GM23338 (cell line): ENCODE data around the gene FAM217A. TPM values are rescaled to one million over a fixed set of nuclear protein-coding genes. Genes with fewer than 3 reads are reported as not detected.

Source experiments
- ATAC-seq: fragments of 200-7000 bp; cut with Tn5 transposase; 3 replicates; pipeline ENCODE4 v1.9.1; 2020
- DNase-seq: peaks from one replicate; pipeline ENCODE4 v3.0.0-alpha.2; 2015; ENCODE audit warnings: low spot score
- H2AFZ ChIP-seq: fragments of 200-600 bp; sonication (generic); 2 replicates; pipeline ENCODE4 v1.8.0; 2016; ENCODE audit warnings: antibody characterized with exemption, mild to moderate bottlenecking, moderate library complexity
- H3F3A ChIP-seq: fragments of 200-600 bp; sonication (generic); replicated peaks from 2 replicates; pipeline ENCODE4 v1.8.0; 2017; ENCODE audit warnings: antibody characterized with exemption, mixed run types, low read depth
- H3K27ac ChIP-seq: fragments of 200-600 bp; sonication (generic); 2 replicates; pipeline ENCODE4 v1.6.1; 2016; ENCODE audit warnings: low read depth
- H3K27me3 ChIP-seq: fragments of 200-600 bp; sonication (generic); 2 replicates; pipeline ENCODE4 v1.8.0; 2016; ENCODE audit warnings: mild to moderate bottlenecking, mixed run types, moderate library complexity; ENCODE audit not compliant: insufficient read depth
- H3K36me3 ChIP-seq: fragments of 200-600 bp; sonication (generic); 2 replicates; pipeline ENCODE4 v1.8.0; 2016; ENCODE audit warnings: mild to moderate bottlenecking; ENCODE audit not compliant: insufficient read depth
- H3K4me1 ChIP-seq: fragments of 200-600 bp; sonication (generic); 2 replicates; pipeline ENCODE4 v1.8.0; 2016; ENCODE audit warnings: mild to moderate bottlenecking, moderate library complexity; ENCODE audit not compliant: insufficient read depth
- H3K4me2 ChIP-seq: fragments of 200-600 bp; sonication (generic); 2 replicates; pipeline ENCODE4 v1.7.1; 2017; ENCODE audit warnings: mixed run types
- H3K4me3 ChIP-seq: fragments of 200-600 bp; sonication (generic); 2 replicates; pipeline ENCODE4 v1.6.1; 2016; ENCODE audit warnings: mixed run types
- H3K79me2 ChIP-seq: fragments of 200-600 bp; sonication (generic); replicated peaks from 2 replicates; pipeline ENCODE4 v1.8.0; 2017; ENCODE audit warnings: mild to moderate bottlenecking; ENCODE audit not compliant: insufficient read depth
- H3K9me2 ChIP-seq: fragments of 200-600 bp; sonication (generic); 2 replicates; pipeline ENCODE4 v1.8.0; 2017; ENCODE audit not compliant: insufficient read depth
- H4K20me1 ChIP-seq: fragments of 200-600 bp; sonication (generic); replicated peaks from 2 replicates; pipeline ENCODE4 v1.8.0; 2017; ENCODE audit warnings: mild to moderate bottlenecking; ENCODE audit not compliant: insufficient read depth
- H3K27ac Mint-ChIP-seq: 2 replicates; pipeline ENCODE4 v1.8.0; 2020; ENCODE audit warnings: inconsistent platforms, mild to moderate bottlenecking, moderate library complexity, mixed read lengths
- H3K27me3 Mint-ChIP-seq: 3 replicates; pipeline ENCODE4 v1.8.0; 2022; ENCODE audit warnings: low read depth, mild to moderate bottlenecking, moderate library complexity, mixed read lengths, inconsistent platforms; ENCODE audit not compliant: insufficient read depth, poor library complexity
- H3K36me3 Mint-ChIP-seq: 3 replicates; pipeline ENCODE4 v1.8.0; 2021; ENCODE audit warnings: low read depth, mild to moderate bottlenecking, inconsistent platforms, moderate library complexity, mixed read lengths
- H3K4me1 Mint-ChIP-seq: 3 replicates; pipeline ENCODE4 v1.8.0; 2020; ENCODE audit warnings: mild to moderate bottlenecking, inconsistent platforms, mixed read lengths
- H3K4me3 Mint-ChIP-seq: 3 replicates; pipeline ENCODE4 v1.8.0; 2021; ENCODE audit warnings: moderate library complexity, mild to moderate bottlenecking, inconsistent platforms, mixed read lengths
- H3K9me3 Mint-ChIP-seq: 3 replicates; pipeline ENCODE4 v1.8.0; 2020; ENCODE audit warnings: moderate library complexity, mild to moderate bottlenecking, inconsistent platforms, mixed read lengths
- CREB1 ChIP-seq: fragments of 250-450 bp; sonication (Bioruptor Pico); IDR thresholded peaks from 2 replicates; pipeline ENCODE4 v1.5.0; 2020; ENCODE audit warnings: low read depth, mild to moderate bottlenecking, moderate library complexity
- EZH2 ChIP-seq: fragments of 200-600 bp; sonication (generic); IDR thresholded peaks from one replicate; pipeline ENCODE4 v1.8.0; 2017; ENCODE audit warnings: antibody characterized with exemption, mild to moderate bottlenecking, low read depth; ENCODE audit not compliant: unreplicated experiment
- EZH2phosphoT487 ChIP-seq: fragments of 200-600 bp; sonication (generic); IDR thresholded peaks from one replicate; pipeline ENCODE4 v1.8.1; 2018; ENCODE audit warnings: antibody characterized with exemption; ENCODE audit not compliant: unreplicated experiment
- JUNB ChIP-seq: IDR thresholded peaks from one replicate; pipeline ENCODE4 v1.6.1; 2016; ENCODE audit warnings: antibody characterized with exemption; ENCODE audit not compliant: unreplicated experiment
- NANOG ChIP-seq: IDR thresholded peaks from 2 replicates; pipeline ENCODE4 v1.6.1; 2016; ENCODE audit warnings: antibody characterized with exemption, borderline replicate concordance
- POLR2AphosphoS5 ChIP-seq: IDR thresholded peaks from 2 replicates; pipeline ENCODE4 v1.6.1; 2016; ENCODE audit warnings: antibody characterized with exemption, low read depth
- STAT1 ChIP-seq: IDR thresholded peaks from one replicate; pipeline ENCODE4 v1.6.1; 2016; ENCODE audit warnings: antibody characterized with exemption; ENCODE audit not compliant: unreplicated experiment
- ZNF114 ChIP-seq: fragments of 250-450 bp; sonication (Bioruptor Pico); IDR thresholded peaks from 2 replicates; pipeline ENCODE4 v1.5.0; 2020; ENCODE audit warnings: mild to moderate bottlenecking, moderate library complexity
- ZNF331 ChIP-seq: fragments of 250-450 bp; sonication (Bioruptor Pico); IDR thresholded peaks from 2 replicates; pipeline ENCODE4 v1.5.0; 2020; ENCODE audit warnings: low read depth, mild to moderate bottlenecking, moderate library complexity
- polyA plus RNA-seq: library from polyadenylated mRNA; unstranded; fragments of >200 nt; fragmentation: Nextera tagmentation; extraction: Ambion mirVana; gene quantifications from 2 replicates; pipeline ENCODE4 v1.2.1, GENCODE V29; 2016
- total RNA-seq: library from RNA; depleted of rRNA; stranded (reverse); fragments of >200 nt; shearing (Covaris generic); gene quantifications from 2 replicates; pipeline ENCODE4 v1.2.3, GENCODE V29; 2014
- TF ChIP-seq, protein P1 (sequence below): IDR thresholded peaks from 2 replicates; pipeline ENCODE4 v1.6.1; 2016; ENCODE audit warnings: antibody characterized with exemption
- TF ChIP-seq, protein P2 (sequence below): fragments of 250-450 bp; sonication (Bioruptor Pico); IDR thresholded peaks from 2 replicates; pipeline ENCODE4 v1.5.0; 2020; ENCODE audit warnings: mild to moderate bottlenecking, moderate library complexity
- TF ChIP-seq, protein P3 (sequence below), 2 experiments: fragments of 200-600 bp in 1 of 2; sonication (generic) in 1 of 2; conservative IDR thresholded peaks; 2 replicates each; pipeline versions ENCODE4 v1.5.1 to v1.6.1; 2016 to 2017; ENCODE audit warnings: antibody characterized with exemption in 2 of 2, low read depth in 2 of 2, mild to moderate bottlenecking in 2 of 2, moderate library complexity in 1 of 2
- TF ChIP-seq, protein P4 (sequence below): IDR thresholded peaks from one replicate; pipeline ENCODE4 v1.6.1; 2018; ENCODE audit warnings: antibody characterized with exemption; ENCODE audit not compliant: unreplicated experiment

Gene FAM217A
- total and polyA plus RNA-seq, 2 experiments from 2014 or later: not detected

DNA sequence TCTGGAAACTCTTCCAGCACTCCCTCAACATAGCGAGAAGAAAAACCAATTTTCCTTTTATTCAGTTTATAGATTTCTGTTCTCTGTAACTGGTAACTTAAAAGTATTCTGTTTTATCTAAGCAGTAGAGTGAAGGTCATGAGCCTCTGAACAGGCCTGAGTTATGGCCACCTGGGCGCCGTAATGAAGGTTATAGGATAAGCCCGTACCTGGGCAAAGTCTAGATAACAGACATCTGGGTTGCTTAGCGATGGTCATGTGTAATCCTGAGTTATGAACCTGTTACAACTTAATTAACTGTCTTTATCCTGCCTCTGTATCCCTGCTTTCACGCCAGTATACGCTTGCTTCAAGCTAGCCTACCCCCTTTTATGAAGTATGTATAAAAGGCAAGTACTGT is 13.0 kb upstream of the FAM217A start:
- Mint-ChIP-seq H3K27me3 (peaks cover 5% of the 10 kb centered on the region), H3K36me3 (no peaks in the 10 kb centered on the region), H3K9me3 (no peaks in the 10 kb centered on the region), H3K4me1 (no peaks in the 10 kb centered on the region), H3K27ac (no peak overlapping the region), H3K4me3 (no peak overlapping the region)
- Histone ChIP-seq H3K4me1 (no peaks in the 10 kb centered on the region), H4K20me1 (no peaks in the 10 kb centered on the region), H3K27me3 (no peaks in the 10 kb centered on the region), H3K27ac (no peak overlapping the region), H3K36me3 (no peaks in the 10 kb centered on the region), H3K4me2 (no peak overlapping the region), H3K4me3 (no peak overlapping the region), H3K79me2 (no peaks in the 10 kb centered on the region), H3F3A (no peaks in the 10 kb centered on the region), H3K9me2 (no peaks in the 10 kb centered on the region), H2AFZ (no peak overlapping the region)
- ATAC-seq: no peak
- no peak for DNase-seq
- TF ChIP-seq ZNF114 (CRISPR knock-in tag) (no peak), STAT1 (no peak), ZNF331 (CRISPR knock-in tag) (no peak), EZH2phosphoT487 (no peak), NANOG (no peak), POLR2AphosphoS5 (no peak), EZH2 (no peak), JUNB (no peak), CREB1 (CRISPR knock-in tag) (no peak)
- TF ChIP-seq, protein P1, sequence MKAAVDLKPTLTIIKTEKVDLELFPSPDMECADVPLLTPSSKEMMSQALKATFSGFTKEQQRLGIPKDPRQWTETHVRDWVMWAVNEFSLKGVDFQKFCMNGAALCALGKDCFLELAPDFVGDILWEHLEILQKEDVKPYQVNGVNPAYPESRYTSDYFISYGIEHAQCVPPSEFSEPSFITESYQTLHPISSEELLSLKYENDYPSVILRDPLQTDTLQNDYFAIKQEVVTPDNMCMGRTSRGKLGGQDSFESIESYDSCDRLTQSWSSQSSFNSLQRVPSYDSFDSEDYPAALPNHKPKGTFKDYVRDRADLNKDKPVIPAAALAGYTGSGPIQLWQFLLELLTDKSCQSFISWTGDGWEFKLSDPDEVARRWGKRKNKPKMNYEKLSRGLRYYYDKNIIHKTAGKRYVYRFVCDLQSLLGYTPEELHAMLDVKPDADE: no peak
- TF ChIP-seq, protein P2, sequence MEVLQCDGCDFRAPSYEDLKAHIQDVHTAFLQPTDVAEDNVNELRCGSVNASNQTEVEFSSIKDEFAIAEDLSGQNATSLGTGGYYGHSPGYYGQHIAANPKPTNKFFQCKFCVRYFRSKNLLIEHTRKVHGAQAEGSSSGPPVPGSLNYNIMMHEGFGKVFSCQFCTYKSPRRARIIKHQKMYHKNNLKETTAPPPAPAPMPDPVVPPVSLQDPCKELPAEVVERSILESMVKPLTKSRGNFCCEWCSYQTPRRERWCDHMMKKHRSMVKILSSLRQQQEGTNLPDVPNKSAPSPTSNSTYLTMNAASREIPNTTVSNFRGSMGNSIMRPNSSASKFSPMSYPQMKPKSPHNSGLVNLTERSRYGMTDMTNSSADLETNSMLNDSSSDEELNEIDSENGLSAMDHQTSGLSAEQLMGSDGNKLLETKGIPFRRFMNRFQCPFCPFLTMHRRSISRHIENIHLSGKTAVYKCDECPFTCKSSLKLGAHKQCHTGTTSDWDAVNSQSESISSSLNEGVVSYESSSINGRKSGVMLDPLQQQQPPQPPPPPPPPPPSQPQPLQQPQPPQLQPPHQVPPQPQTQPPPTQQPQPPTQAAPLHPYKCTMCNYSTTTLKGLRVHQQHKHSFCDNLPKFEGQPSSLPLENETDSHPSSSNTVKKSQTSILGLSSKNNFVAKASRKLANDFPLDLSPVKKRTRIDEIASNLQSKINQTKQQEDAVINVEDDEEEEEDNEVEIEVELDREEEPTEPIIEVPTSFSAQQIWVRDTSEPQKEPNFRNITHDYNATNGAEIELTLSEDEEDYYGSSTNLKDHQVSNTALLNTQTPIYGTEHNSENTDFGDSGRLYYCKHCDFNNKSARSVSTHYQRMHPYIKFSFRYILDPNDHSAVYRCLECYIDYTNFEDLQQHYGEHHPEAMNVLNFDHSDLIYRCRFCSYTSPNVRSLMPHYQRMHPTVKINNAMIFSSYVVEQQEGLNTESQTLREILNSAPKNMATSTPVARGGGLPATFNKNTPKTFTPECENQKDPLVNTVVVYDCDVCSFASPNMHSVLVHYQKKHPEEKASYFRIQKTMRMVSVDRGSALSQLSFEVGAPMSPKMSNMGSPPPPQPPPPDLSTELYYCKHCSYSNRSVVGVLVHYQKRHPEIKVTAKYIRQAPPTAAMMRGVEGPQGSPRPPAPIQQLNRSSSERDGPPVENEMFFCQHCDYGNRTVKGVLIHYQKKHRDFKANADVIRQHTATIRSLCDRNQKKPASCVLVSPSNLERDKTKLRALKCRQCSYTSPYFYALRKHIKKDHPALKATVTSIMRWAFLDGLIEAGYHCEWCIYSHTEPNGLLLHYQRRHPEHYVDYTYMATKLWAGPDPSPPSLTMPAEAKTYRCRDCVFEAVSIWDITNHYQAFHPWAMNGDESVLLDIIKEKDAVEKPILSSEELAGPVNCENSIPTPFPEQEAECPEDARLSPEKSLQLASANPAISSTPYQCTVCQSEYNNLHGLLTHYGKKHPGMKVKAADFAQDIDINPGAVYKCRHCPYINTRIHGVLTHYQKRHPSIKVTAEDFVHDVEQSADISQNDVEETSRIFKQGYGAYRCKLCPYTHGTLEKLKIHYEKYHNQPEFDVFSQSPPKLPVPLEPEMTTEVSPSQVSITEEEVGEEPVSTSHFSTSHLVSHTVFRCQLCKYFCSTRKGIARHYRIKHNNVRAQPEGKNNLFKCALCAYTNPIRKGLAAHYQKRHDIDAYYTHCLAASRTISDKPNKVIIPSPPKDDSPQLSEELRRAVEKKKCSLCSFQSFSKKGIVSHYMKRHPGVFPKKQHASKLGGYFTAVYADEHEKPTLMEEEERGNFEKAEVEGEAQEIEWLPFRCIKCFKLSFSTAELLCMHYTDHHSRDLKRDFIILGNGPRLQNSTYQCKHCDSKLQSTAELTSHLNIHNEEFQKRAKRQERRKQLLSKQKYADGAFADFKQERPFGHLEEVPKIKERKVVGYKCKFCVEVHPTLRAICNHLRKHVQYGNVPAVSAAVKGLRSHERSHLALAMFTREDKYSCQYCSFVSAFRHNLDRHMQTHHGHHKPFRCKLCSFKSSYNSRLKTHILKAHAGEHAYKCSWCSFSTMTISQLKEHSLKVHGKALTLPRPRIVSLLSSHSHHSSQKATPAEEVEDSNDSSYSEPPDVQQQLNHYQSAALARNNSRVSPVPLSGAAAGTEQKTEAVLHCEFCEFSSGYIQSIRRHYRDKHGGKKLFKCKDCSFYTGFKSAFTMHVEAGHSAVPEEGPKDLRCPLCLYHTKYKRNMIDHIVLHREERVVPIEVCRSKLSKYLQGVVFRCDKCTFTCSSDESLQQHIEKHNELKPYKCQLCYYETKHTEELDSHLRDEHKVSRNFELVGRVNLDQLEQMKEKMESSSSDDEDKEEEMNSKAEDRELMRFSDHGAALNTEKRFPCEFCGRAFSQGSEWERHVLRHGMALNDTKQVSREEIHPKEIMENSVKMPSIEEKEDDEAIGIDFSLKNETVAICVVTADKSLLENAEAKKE: no peak
- TF ChIP-seq, protein P3, sequence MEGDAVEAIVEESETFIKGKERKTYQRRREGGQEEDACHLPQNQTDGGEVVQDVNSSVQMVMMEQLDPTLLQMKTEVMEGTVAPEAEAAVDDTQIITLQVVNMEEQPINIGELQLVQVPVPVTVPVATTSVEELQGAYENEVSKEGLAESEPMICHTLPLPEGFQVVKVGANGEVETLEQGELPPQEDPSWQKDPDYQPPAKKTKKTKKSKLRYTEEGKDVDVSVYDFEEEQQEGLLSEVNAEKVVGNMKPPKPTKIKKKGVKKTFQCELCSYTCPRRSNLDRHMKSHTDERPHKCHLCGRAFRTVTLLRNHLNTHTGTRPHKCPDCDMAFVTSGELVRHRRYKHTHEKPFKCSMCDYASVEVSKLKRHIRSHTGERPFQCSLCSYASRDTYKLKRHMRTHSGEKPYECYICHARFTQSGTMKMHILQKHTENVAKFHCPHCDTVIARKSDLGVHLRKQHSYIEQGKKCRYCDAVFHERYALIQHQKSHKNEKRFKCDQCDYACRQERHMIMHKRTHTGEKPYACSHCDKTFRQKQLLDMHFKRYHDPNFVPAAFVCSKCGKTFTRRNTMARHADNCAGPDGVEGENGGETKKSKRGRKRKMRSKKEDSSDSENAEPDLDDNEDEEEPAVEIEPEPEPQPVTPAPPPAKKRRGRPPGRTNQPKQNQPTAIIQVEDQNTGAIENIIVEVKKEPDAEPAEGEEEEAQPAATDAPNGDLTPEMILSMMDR (conservative IDR thresholded peaks at IDR 0.05; ENCODE audit: low read depth in 2 of 2): no peak
- TF ChIP-seq, protein P4, sequence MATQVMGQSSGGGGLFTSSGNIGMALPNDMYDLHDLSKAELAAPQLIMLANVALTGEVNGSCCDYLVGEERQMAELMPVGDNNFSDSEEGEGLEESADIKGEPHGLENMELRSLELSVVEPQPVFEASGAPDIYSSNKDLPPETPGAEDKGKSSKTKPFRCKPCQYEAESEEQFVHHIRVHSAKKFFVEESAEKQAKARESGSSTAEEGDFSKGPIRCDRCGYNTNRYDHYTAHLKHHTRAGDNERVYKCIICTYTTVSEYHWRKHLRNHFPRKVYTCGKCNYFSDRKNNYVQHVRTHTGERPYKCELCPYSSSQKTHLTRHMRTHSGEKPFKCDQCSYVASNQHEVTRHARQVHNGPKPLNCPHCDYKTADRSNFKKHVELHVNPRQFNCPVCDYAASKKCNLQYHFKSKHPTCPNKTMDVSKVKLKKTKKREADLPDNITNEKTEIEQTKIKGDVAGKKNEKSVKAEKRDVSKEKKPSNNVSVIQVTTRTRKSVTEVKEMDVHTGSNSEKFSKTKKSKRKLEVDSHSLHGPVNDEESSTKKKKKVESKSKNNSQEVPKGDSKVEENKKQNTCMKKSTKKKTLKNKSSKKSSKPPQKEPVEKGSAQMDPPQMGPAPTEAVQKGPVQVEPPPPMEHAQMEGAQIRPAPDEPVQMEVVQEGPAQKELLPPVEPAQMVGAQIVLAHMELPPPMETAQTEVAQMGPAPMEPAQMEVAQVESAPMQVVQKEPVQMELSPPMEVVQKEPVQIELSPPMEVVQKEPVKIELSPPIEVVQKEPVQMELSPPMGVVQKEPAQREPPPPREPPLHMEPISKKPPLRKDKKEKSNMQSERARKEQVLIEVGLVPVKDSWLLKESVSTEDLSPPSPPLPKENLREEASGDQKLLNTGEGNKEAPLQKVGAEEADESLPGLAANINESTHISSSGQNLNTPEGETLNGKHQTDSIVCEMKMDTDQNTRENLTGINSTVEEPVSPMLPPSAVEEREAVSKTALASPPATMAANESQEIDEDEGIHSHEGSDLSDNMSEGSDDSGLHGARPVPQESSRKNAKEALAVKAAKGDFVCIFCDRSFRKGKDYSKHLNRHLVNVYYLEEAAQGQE: no peak
